ENCODE results near the gene CD38. TPM values are rescaled to one million over a fixed set of nuclear protein-coding genes. Genes with fewer than 3 reads are reported as not detected.
"Not testable (repeated sequence)": the region's sequence is repeated elsewhere in the genome, so short reads cannot be mapped to it uniquely, and the experiment has no call there.

The CD38 gene
- total RNA-seq, 1 donor from 2014 or later, result 1.6 TPM

- no peak for DNase-seq (ENCODE audit: extremely low read depth, low read depth, low spot score)
Observed at GRCh38 chr4:15794905-15795304, 16.8 kb downstream of the CD38 start.

GRCh38 chr4:15797320-15797719, 19.2 kb downstream of the CD38 start:
- DNase-seq (ENCODE audit: extremely low read depth, low read depth, low spot score), result no peak

GRCh38 chr4:15799141-15799540, 21.0 kb downstream of the CD38 start:
- DNase-seq (ENCODE audit: extremely low read depth, low read depth, low spot score), result no peak

- DNase-seq (ENCODE audit: extremely low read depth, low read depth, low spot score), result no peak
Observed at GRCh38 chr4:15799701-15800100, 21.6 kb downstream of the CD38 start.

GRCh38 chr4:15802497-15802896, 24.4 kb downstream of the CD38 start:
- DNase-seq (ENCODE audit: extremely low read depth, low read depth, low spot score), result not testable (repeated sequence)

GRCh38 chr4:15805583-15806517, 27.7 kb downstream of the CD38 start:
- DNase-seq (ENCODE audit: extremely low read depth, low read depth, low spot score), result peak; percentile 34

- DNase-seq (ENCODE audit: extremely low read depth, low read depth, low spot score), result no peak
Observed at GRCh38 chr4:15809058-15809457, 30.9 kb downstream of the CD38 start.

GRCh38 chr4:15809466-15809865, 31.3 kb downstream of the CD38 start:
- no peak for DNase-seq (ENCODE audit: extremely low read depth, low read depth, low spot score)

GRCh38 chr4:15811703-15812337, 33.7 kb downstream of the CD38 start:
- DNase-seq (ENCODE audit: extremely low read depth, low read depth, low spot score), result no peak

GRCh38 chr4:15832523-15833451, 54.7 kb downstream of the CD38 start:
- no peak for DNase-seq (ENCODE audit: extremely low read depth, low read depth, low spot score)

- no peak for DNase-seq (ENCODE audit: extremely low read depth, low read depth, low spot score)
Observed at GRCh38 chr4:15833801-15834200, 55.7 kb downstream of the CD38 start.

- DNase-seq (ENCODE audit: extremely low read depth, low read depth, low spot score), result no peak
Observed at GRCh38 chr4:15836362-15836761, 58.2 kb downstream of the CD38 start.

GRCh38 chr4:15837591-15837990, 59.5 kb downstream of the CD38 start:
- no peak for DNase-seq (ENCODE audit: extremely low read depth, low read depth, low spot score)

GRCh38 chr4:15841194-15841730, 63.1 kb downstream of the CD38 start:
- not testable (repeated sequence) for DNase-seq (ENCODE audit: extremely low read depth, low read depth, low spot score)

- no peak for DNase-seq (ENCODE audit: extremely low read depth, low read depth, low spot score)
Observed at GRCh38 chr4:15847746-15848145, 69.6 kb downstream of the CD38 start.

- no peak for DNase-seq (ENCODE audit: extremely low read depth, low read depth, low spot score)
Observed at GRCh38 chr4:15848191-15848842, 70.2 kb downstream of the CD38 start.

GRCh38 chr4:15851969-15852368, 73.8 kb downstream of the CD38 start:
- no peak for DNase-seq (ENCODE audit: extremely low read depth, low read depth, low spot score)

GRCh38 chr4:15852524-15852923, 74.4 kb downstream of the CD38 start:
- DNase-seq (ENCODE audit: extremely low read depth, low read depth, low spot score), result no peak

GRCh38 chr4:15853345-15853744, 75.2 kb downstream of the CD38 start:
- no peak for DNase-seq (ENCODE audit: extremely low read depth, low read depth, low spot score)

GRCh38 chr4:15855804-15856475, 77.8 kb downstream of the CD38 start:
- DNase-seq (ENCODE audit: extremely low read depth, low read depth, low spot score), result no peak

Measured in glomerular endothelial cell (primary cell).